ENCODE results near the gene ARSK.

ARSK gene

DNA sequence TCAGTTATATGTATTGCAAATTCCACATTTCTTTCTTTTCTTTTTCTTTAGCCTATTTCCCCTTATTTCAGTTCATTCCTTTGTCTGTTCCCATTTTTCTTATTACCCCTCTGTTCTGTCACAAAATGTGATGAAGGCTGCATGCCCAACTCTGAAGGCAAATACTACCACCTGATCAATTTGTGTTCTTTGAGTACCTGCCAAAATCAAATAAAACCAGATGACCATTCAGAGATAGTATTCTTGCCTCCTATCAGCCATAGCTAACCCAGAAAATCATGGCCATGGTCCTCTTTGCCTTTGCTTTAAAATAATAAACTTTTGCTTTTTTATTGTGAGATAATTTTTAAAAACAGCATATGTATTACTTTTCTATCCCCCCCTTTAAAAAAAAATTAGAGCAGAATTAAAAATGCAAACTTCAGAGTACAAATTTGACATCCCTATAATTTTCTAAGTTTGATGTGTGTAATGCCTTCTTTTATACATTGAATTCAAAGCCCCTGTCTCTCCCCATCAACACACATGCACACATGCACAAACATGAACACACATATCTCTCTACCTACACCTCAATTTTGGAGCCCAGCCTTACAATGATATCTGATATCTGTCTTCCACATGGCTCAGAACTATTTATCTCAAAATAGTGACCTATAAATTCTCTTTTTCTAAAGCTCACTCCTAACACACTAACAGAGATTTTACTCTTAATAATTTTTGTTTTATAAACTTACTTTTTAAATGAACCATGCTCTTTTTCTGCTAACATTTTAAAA lies 95.1 kb downstream of the ARSK start:
- DNase-seq = no peak

DNA sequence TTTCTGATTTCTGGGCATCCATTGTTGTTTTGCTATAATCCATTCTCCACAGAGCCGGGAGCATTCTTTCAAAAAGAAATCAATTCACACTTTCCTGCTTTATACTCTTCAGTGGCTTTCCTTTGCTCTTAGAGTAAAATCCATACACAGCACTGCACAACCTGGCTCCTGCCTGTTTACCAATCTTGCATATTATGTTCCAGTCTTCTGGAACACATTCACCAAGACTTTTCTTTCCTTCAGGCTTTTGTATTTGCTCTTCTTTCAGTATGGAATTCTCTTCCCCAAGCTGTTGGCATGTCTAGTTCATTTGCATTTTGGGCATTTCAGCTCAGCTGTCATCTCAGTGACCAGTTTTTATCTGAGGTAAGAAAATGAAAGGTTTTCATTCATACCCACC lies 97.9 kb downstream of the ARSK start:
- no peak for DNase-seq

DNA sequence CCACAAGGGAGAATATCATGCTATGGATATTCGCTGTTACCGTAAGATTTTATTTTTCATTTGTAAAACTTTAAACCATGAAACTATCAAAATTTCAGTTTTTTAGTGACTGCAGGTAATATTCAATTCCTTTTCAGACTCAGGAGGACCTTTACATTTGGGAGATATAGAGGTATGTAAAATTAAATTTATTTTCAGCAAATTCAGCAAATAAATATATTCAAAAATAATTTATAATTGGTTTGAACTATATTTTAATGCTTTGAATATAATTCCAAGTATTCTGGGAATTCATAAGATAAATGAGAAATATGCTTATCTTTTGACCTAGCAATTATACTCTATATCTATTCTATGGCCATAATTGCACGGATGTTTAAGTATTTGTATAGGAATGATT lies 99.3 kb downstream of the ARSK start:
- DNase-seq = no peak

Data from fibroblast of skin of right quadriceps (primary cell).